Chondrocyte (in vitro differentiated cells): Measurements from ENCODE around the gene CCDC93. TPM values are rescaled to one million over a fixed set of nuclear protein-coding genes. Genes with fewer than 3 reads are reported as not detected.

Experiments
- DNase-seq: peaks from one replicate; pipeline ENCODE4 v3.0.0; 2021; ENCODE audit warnings: mixed read lengths, low spot score
- H3K27ac Mint-ChIP-seq: one replicate; pipeline ENCODE4 v1.8.0; 2021; ENCODE audit warnings: mild to moderate bottlenecking, moderate library complexity, mixed read lengths; ENCODE audit not compliant: unreplicated experiment
- H3K27me3 Mint-ChIP-seq: 2 replicates; pipeline ENCODE4 v1.8.0; 2021; ENCODE audit warnings: low read depth, mixed read lengths
- H3K36me3 Mint-ChIP-seq: 2 replicates; pipeline ENCODE4 v1.8.0; 2021; ENCODE audit warnings: low read depth, mixed read lengths
- H3K4me1 Mint-ChIP-seq: 2 replicates; pipeline ENCODE4 v1.8.0; 2021; ENCODE audit warnings: low read depth, mild to moderate bottlenecking, mixed read lengths
- H3K4me3 Mint-ChIP-seq: one replicate; pipeline ENCODE4 v1.8.0; 2021; ENCODE audit warnings: mild to moderate bottlenecking, moderate library complexity, mixed read lengths; ENCODE audit not compliant: unreplicated experiment
- H3K9me3 Mint-ChIP-seq: 2 replicates; pipeline ENCODE4 v1.8.0; 2021; ENCODE audit warnings: low read depth, mixed read lengths
- CTCF ChIP-seq: fragments of 200-600 bp; sonication (generic); IDR thresholded peaks from 2 replicates; pipeline ENCODE4 v1.5.0; 2021; ENCODE audit warnings: antibody characterized with exemption, mild to moderate bottlenecking, moderate library complexity
- total RNA-seq: library from RNA; stranded (reverse); gene quantifications from 3 replicates; pipeline ENCODE4 v1.2.1, GENCODE V29; 2021

Gene CCDC93
- total RNA-seq, 1 donor from 2014 or later, result 22.8 TPM

GRCh38 chr2:118046634-118047210 lies 32.9 kb upstream of the CCDC93 start:
- Mint-ChIP-seq H3K9me3 (no peaks in the 10 kb centered on the region), H3K4me3 (no peak overlapping the region), H3K27me3 (peaks cover 44% of the 10 kb centered on the region), H3K27ac (no peak overlapping the region), H3K36me3 (peaks cover 2% of the 10 kb centered on the region), H3K4me1 (peaks cover 3% of the 10 kb centered on the region)
- TF ChIP-seq CTCF, result peak; percentile 85
- no peak for DNase-seq

- H3K4me1 Mint-ChIP-seq, result peaks cover 3% of the 10 kb centered on the region
- H3K27me3 Mint-ChIP-seq, result peaks cover 44% of the 10 kb centered on the region
- no peaks in the 10 kb centered on the region for H3K9me3 Mint-ChIP-seq
- no peak overlapping the region for H3K27ac Mint-ChIP-seq
- TF ChIP-seq CTCF, result no peak
- H3K36me3 Mint-ChIP-seq, result peaks cover 2% of the 10 kb centered on the region
- no peak overlapping the region for H3K4me3 Mint-ChIP-seq
- no peak for DNase-seq
Observed at GRCh38 chr2:118045286-118045685, 31.4 kb upstream of the CCDC93 start.

GRCh38 chr2:118044854-118045253 lies 31.0 kb upstream of the CCDC93 start:
- no peak for TF ChIP-seq CTCF
- peaks cover 45% of the 10 kb centered on the region for H3K27me3 Mint-ChIP-seq

GRCh38 chr2:118044103-118044716 lies 30.3 kb upstream of the CCDC93 start:
- TF ChIP-seq CTCF, result no peak
- peaks cover 3% of the 10 kb centered on the region for H3K4me1 Mint-ChIP-seq
- H3K27me3 Mint-ChIP-seq, result peaks cover 49% of the 10 kb centered on the region
- H3K4me3 Mint-ChIP-seq, result no peak overlapping the region
- H3K36me3 Mint-ChIP-seq, result peaks cover 2% of the 10 kb centered on the region
- no peak for DNase-seq
- H3K27ac Mint-ChIP-seq, result no peak overlapping the region
- H3K9me3 Mint-ChIP-seq, result no peaks in the 10 kb centered on the region

More at GRCh38 chr2:118044854-118045253, 31.0 kb upstream of the CCDC93 start:
- no peak for DNase-seq
- H3K27ac Mint-ChIP-seq, result no peak overlapping the region
- H3K4me1 Mint-ChIP-seq, result peaks cover 3% of the 10 kb centered on the region
- H3K4me3 Mint-ChIP-seq, result no peak overlapping the region
- peaks cover 2% of the 10 kb centered on the region for H3K36me3 Mint-ChIP-seq
- no peaks in the 10 kb centered on the region for H3K9me3 Mint-ChIP-seq

GRCh38 chr2:118040891-118041290 lies 27.0 kb upstream of the CCDC93 start:
- no peak for TF ChIP-seq CTCF
- peaks cover 5% of the 10 kb centered on the region for H3K36me3 Mint-ChIP-seq
- no peak overlapping the region for H3K27ac Mint-ChIP-seq
- peaks cover 53% of the 10 kb centered on the region for H3K27me3 Mint-ChIP-seq
- peaks cover 9% of the 10 kb centered on the region for H3K9me3 Mint-ChIP-seq
- no peak overlapping the region for H3K4me3 Mint-ChIP-seq
- no peaks in the 10 kb centered on the region for H3K4me1 Mint-ChIP-seq
- DNase-seq, result no peak
